HG03039 (cell line): ENCODE measurements around the gene UQCC5.

ENCODE experiments used
- ATAC-seq: cut with Tn5 transposase; IDR thresholded peaks from one replicate; pipeline ENCODE4 v1.9.1; 2021; ENCODE audit warnings: mild to moderate bottlenecking, moderate library complexity; ENCODE audit not compliant: unreplicated experiment

UQCC5 gene

DNA sequence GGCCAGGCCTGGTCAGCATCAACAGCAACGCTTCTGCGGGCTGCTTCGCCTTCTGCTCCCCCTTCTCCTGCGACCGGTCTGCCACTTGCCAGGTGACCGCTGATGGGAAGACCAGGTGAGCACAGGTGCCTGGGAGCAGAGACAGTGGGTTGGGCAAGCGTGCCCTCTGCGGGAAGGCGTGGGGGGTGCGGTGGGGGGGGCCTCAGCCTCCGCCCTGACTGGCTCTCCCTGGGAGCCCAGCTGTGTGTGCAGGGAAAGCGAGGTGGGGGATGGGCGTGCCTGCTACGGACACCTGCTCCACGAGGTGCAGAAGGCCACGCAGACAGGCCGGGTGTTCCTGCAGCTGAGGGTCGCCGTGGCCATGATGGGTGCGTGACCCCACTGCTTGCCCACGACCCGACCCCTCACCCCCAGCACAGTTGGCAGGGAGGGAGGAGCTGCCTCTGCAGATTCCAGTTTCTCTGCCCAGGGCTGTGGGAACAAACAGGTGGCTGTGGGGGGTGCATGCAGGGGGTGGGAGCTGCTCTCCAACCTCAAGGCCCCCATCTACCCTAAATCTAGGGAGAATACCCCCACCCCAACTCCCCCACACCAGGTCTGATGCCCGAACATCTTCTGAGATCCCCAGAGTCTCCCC is 32.5 kb upstream of the UQCC5 start:
- no peak for ATAC-seq

DNA sequence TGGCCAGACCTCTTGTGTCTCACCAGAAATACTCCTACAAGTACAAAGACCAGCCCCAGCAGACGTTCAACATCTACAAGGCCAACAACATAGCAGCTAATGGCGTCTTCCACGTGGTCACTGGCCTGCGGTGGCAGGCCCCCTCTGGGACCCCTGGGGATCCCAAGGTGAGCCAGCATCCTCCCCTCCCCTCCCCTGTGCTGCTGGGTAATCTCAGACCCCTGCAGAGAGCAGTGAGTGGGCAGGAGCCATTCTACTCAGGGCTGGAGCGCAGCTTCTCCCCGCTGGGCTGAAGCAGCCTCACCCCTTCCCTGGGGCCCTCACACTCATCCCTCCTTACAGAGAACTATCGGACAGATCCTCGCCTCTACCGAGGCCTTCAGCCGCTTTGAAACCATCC is 31.4 kb upstream of the UQCC5 start:
- ATAC-seq: no peak

GRCh38 chr3:52506266-52506966 is 30.0 kb upstream of the UQCC5 start:
- ATAC-seq: no peak

- ATAC-seq: no peak
These were observed 29.0 kb upstream of the UQCC5 start for GRCh38 chr3:52507359-52507758.

DNA sequence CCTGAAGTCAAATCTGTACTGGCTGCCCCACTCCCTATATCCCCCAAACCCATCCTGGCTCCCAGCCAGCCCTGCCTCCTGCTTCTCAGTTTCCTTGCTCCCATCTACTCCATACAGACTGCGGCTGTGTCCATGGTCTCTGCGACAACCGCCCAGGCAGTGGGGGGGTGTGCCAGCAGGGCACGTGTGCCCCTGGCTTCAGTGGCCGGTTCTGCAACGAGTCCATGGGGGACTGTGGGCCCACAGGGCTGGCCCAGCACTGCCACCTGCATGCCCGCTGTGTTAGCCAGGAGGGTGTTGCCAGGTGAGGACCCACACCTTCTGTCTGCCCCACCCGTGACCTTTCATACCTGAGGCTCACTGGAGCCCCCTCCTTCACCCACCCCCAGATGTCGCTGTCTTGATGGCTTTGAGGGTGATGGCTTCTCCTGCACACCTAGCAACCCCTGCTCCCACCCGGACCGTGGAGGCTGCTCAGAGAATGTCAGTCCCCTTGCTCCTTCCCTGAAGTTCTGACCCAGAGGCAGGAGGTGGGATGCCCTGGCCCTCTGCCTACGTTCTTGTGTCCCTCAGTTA is 26.6 kb upstream of the UQCC5 start:
- ATAC-seq: no peak

DNA sequence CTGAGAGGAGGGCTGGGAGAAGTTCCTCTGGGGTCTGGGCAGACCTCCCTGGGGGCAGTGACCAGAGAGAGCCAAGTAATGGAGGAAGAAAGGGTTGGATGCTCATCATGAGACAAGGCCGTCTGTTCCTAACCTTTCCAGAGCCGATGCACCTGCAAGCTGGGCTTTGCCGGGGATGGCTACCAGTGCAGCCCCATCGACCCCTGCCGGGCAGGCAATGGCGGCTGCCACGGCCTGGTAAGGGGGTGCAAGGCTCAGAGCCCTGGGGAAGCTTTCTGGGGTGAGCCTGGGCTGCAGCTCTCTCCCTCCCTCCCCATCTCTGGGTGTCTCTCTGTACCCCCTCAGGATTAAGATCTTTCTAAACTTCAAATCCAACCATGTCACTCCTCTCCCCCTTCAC is 24.9 kb upstream of the UQCC5 start:
- ATAC-seq: no peak

- ATAC-seq: no peak
These were observed 24.3 kb upstream of the UQCC5 start for GRCh38 chr3:52512105-52512504.

- ATAC-seq: no peak
These were observed 23.7 kb upstream of the UQCC5 start for GRCh38 chr3:52512727-52513126.

DNA sequence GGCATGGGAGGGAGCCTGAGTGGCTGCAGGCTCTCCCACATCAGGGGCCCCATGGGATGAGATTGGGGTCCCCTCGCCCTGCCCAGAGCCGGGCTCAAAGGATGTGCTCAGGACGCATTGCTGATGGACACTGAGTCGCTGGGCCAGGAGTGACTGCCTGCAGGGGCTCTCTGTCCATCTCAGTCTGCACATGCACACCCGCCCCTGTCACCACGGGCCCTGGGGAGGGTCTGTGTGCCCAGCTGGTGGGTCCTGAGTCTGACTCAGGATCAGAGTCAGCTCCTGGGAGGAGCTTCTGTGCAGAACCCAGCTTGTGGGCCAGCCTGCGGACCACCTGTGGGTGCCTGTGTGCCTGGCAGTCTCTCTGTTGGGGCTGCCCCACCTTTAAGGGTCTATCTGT is 23.1 kb upstream of the UQCC5 start:
- ATAC-seq: no peak

GRCh38 chr3:52514576-52514975 is 21.8 kb upstream of the UQCC5 start:
- no peak for ATAC-seq

DNA sequence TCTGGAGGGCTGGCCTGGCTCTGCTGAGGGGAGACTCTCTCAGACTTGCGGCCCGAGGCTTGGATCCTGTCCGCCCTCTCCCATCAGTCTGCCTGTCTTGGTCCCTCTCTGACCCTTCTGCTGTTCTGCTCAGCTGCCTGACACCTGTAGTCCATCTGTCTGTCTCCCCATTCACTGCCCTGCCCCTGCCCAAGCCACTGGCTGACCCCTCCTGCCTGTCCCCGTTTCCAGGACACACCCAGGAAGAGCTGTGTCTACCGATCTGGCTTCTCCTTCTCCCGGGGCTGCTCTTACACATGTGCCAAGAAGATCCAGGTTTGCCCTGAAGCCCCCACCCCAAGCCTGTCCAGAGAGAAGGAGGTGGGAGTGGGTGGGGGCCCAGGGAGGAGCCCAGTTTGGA is 21.2 kb upstream of the UQCC5 start:
- ATAC-seq: no peak

DNA sequence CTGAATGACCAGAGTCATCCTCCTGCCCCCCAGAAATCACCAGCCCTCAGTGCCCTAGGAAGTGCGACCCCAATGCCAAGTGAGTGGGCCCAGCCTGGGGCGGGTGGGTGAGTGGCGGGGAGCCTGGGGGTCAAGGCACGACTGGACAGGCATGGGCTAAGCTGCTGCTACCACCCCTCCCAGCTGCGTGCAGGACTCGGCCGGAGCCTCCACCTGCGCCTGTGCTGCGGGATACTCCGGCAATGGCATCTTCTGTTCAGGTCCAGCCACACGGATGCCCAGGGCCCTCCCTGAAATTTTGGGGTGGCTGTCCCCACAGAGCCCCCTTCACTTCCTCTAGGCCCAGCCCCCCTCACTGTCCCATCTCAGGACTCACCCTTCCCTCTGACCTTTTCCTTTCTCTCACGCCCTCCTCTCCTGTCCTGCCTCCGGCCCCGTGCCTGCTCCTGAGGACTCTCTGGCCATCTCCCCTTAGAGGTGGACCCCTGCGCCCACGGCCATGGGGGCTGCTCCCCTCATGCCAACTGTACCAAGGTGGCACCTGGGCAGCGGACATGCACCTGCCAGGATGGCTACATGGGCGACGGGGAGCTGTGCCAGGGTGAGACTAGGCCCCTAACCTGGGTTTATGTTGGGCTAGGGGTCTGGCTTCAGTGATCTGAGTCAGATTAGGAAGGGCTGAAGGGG is 19.8 kb upstream of the UQCC5 start:
- ATAC-seq: no peak

- ATAC-seq: no peak
These were observed 18.3 kb upstream of the UQCC5 start for GRCh38 chr3:52517796-52518722.

- ATAC-seq: no peak
These were observed 17.5 kb upstream of the UQCC5 start for GRCh38 chr3:52518723-52519444.

DNA sequence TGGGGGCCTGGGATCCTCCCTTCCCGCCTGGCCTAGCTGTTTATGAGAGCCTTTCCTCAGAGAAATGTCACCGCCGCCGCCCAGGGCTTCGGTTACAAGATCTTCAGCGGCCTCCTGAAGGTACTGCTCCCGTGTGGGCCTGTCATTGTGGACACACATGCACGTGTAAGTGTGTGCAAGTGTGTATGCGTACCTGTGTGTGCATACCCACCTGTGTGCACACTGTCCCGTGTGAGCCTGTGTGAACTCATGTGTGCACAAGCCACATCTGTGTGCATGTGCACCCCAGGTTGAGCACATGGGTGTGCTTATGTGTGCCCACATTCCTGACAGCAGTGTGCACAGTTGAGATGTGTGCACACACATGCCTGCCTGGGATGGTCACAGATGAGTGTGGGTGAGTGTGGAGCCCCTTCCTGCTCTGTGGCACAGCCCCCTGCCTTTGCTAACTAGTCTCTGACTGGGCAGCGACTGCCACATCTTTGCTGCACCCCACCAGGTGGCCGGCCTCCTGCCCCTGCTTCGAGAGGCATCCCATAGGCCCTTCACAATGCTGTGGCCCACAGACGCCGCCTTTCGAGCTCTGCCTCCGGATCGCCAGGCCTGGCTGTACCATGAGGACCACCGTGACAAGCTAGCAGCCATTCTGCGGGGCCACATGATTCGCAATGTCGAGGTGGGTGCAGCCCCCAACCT is 16.8 kb upstream of the UQCC5 start:
- ATAC-seq: no peak

DNA sequence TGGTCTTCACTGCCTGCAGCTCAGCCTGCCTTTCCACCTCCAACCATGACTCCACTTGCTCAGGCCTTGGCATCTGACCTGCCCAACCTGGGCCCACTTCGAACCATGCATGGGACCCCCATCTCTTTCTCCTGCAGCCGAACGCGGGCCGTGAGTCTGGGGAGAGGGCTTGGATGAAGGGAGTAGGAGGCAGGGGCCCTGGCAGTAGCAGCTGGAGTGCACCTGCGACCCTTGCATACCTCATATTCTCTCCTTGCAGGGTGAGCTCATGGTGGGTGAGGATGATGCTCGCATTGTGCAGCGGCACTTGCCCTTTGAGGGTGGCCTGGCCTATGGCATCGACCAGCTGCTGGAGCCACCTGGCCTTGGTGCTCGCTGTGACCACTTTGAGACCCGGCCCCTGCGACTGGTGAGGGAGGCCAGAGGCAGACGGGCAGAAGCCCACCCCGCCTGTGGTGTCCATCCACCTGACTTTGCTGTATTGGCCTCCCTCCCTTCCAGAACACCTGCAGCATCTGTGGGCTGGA is 16.2 kb upstream of the UQCC5 start:
- ATAC-seq: no peak

DNA sequence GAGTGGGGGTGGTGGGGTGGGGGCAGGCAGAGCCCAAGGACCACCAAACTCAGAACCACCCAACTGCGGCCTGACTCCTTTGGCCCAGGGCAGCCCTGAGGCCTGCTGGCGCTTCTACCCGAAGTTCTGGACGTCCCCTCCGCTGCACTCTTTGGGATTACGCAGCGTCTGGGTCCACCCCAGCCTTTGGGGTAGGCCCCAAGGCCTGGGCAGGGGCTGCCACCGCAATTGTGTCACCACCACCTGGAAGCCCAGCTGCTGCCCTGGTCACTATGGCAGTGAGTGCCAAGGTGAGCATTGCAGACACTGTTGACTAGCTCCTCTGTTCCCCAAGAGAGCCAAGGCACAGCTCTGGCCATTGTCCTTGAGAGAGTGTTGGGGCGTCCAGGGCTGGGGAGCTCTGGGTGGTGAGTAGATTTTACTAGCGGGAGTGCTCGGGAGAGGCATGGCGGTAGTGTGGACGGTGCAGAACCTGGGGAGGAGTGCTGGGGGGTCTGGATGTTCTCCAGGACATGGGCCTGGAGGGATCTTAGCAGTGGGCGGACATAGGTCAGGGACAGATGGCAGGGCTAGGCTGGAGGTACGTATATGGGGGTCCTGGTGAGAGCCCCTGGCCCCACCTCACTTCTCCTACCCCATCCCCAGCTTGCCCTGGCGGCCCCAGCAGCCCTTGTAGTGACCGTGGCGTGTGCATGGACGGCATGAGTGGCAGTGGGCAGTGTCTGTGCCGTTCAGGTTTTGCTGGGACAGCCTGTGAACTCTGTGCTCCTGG is 15.5 kb upstream of the UQCC5 start:
- no peak for ATAC-seq

GRCh38 chr3:52521488-52521824 is 14.9 kb upstream of the UQCC5 start:
- no peak for ATAC-seq
